HG03097 (cell line): ENCODE results near the gene PMM2.
A peak's percentile ranks its signal among the peaks of the same experiment; 100 is the strongest.
"Not testable (repeated sequence)": the region's sequence is repeated elsewhere in the genome, so short reads cannot be mapped to it uniquely, and the experiment has no call there.

Experiments used
- ATAC-seq: cut with Tn5 transposase; IDR thresholded peaks from one replicate; pipeline ENCODE4 v1.9.1; 2021; ENCODE audit not compliant: unreplicated experiment, low FRiP score

PMM2 gene

GRCh38 chr16:8797364-8798173 is at the start of gene PMM2, which contains the start of gene TMEM186:
Gene PMM2 (plus strand): TSS chr16:8797839. CDS start chr16:8797883, 44 bp downstream.
Gene TMEM186 (minus strand): TSS chr16:8797639. CDS start chr16:8797614, 25 bp downstream.
- ATAC-seq = peak; percentile 93

- not testable (repeated sequence) for ATAC-seq
These were observed 48.7 kb upstream of the PMM2 start for GRCh38 chr16:8748944-8749343.

- no peak for ATAC-seq
These were observed 45.9 kb upstream of the PMM2 start for GRCh38 chr16:8751481-8752311.

- no peak for ATAC-seq
These were observed 44.9 kb upstream of the PMM2 start for GRCh38 chr16:8752706-8753105.

- ATAC-seq = no peak
These were observed 44.1 kb upstream of the PMM2 start for GRCh38 chr16:8753416-8754054.

- no peak for ATAC-seq
These were observed 40.9 kb upstream of the PMM2 start for GRCh38 chr16:8756755-8757154.

- no peak for ATAC-seq
These were observed 39.6 kb upstream of the PMM2 start for GRCh38 chr16:8758022-8758421.

- no peak for ATAC-seq
These were observed 37.6 kb upstream of the PMM2 start for GRCh38 chr16:8760021-8760420.

- no peak for ATAC-seq
These were observed 36.6 kb upstream of the PMM2 start for GRCh38 chr16:8761078-8761477.

- no peak for ATAC-seq
These were observed 35.4 kb upstream of the PMM2 start for GRCh38 chr16:8762254-8762653.

- no peak for ATAC-seq
These were observed 34.6 kb upstream of the PMM2 start for GRCh38 chr16:8763083-8763482.

GRCh38 chr16:8763899-8764298 is 33.7 kb upstream of the PMM2 start:
- ATAC-seq = no peak

GRCh38 chr16:8764525-8765250 is 33.0 kb upstream of the PMM2 start:
- ATAC-seq = no peak

- ATAC-seq = no peak
These were observed 30.5 kb upstream of the PMM2 start for GRCh38 chr16:8767176-8767575.

- no peak for ATAC-seq
These were observed 29.4 kb upstream of the PMM2 start for GRCh38 chr16:8768283-8768682.

GRCh38 chr16:8768692-8769091 is 28.9 kb upstream of the PMM2 start:
- ATAC-seq = no peak

GRCh38 chr16:8773537-8773936 is 24.1 kb upstream of the PMM2 start:
- no peak for ATAC-seq

GRCh38 chr16:8774208-8774607 is 23.4 kb upstream of the PMM2 start:
- no peak for ATAC-seq

- ATAC-seq = no peak
These were observed 22.3 kb upstream of the PMM2 start for GRCh38 chr16:8775359-8775758.

- ATAC-seq = no peak
These were observed 21.5 kb upstream of the PMM2 start for GRCh38 chr16:8776129-8776584.
